Measurements from ENCODE around the gene RBM26.

Gene RBM26

DNA sequence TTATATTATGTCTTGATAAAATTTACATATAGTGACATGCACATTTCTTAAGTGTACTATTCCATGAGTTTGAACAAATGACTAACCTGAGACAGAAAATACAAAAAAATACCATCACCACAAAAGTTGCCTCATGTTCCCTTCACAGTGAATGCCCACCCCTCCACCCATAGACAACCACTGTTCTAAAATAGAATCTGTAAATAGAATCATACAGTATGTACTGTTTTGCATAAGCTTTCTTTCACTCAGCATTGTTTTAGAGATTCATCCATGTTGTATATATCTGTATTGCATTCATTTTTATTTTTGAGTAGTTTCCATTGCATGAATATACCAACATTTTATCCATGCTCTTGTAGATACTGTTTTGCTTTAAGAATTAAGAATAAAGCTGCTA lies 23.3 kb upstream of the RBM26 start:
- TF ChIP-seq, protein P1, sequence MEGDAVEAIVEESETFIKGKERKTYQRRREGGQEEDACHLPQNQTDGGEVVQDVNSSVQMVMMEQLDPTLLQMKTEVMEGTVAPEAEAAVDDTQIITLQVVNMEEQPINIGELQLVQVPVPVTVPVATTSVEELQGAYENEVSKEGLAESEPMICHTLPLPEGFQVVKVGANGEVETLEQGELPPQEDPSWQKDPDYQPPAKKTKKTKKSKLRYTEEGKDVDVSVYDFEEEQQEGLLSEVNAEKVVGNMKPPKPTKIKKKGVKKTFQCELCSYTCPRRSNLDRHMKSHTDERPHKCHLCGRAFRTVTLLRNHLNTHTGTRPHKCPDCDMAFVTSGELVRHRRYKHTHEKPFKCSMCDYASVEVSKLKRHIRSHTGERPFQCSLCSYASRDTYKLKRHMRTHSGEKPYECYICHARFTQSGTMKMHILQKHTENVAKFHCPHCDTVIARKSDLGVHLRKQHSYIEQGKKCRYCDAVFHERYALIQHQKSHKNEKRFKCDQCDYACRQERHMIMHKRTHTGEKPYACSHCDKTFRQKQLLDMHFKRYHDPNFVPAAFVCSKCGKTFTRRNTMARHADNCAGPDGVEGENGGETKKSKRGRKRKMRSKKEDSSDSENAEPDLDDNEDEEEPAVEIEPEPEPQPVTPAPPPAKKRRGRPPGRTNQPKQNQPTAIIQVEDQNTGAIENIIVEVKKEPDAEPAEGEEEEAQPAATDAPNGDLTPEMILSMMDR (IDR thresholded peaks at IDR 0.05; ENCODE audit: unreplicated experiment in 3 of 3), result no peak

DNA sequence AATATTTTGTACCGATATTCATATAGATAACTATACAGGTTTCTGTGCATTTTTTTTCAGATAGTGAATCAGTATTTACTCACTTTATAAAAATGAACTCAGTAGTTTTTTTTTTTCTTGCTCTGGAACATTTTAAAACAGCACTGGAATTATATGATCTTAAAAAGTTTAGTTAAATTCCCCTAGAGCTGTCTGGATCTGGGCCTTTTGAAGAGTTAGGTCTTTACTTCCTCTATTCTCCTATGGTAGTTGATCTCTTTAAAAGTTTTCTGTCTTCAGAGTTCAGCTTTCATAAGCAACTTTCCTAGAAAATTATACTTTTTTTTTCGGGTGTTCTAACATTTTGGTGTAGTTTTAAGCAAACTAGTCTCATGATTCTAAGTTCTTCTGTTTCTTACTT lies 21.8 kb upstream of the RBM26 start:
- Mint-ChIP-seq H3K27ac (no peak overlapping the region), H3K9me3 (peaks cover 4% of the 10 kb centered on the region), H3K4me3 (no peak overlapping the region), H3K27me3 (ENCODE audit: low read depth) (no peaks in the 10 kb centered on the region), H3K36me3 (ENCODE audit: low read depth) (no peaks in the 10 kb centered on the region), H3K4me1 (no peaks in the 10 kb centered on the region)
- TF ChIP-seq, protein P1 (IDR thresholded peaks at IDR 0.05; ENCODE audit: unreplicated experiment in 3 of 3), result no peak

More for the DNA sequence above, 23.3 kb upstream of the RBM26 start:
- H3K36me3 Mint-ChIP-seq (ENCODE audit: low read depth), result no peaks in the 10 kb centered on the region
- no peaks in the 10 kb centered on the region for H3K4me1 Mint-ChIP-seq
- peaks cover 4% of the 10 kb centered on the region for H3K9me3 Mint-ChIP-seq
- no peak overlapping the region for H3K27ac Mint-ChIP-seq
- no peak overlapping the region for H3K4me3 Mint-ChIP-seq
- no peaks in the 10 kb centered on the region for H3K27me3 Mint-ChIP-seq (ENCODE audit: low read depth)

DNA sequence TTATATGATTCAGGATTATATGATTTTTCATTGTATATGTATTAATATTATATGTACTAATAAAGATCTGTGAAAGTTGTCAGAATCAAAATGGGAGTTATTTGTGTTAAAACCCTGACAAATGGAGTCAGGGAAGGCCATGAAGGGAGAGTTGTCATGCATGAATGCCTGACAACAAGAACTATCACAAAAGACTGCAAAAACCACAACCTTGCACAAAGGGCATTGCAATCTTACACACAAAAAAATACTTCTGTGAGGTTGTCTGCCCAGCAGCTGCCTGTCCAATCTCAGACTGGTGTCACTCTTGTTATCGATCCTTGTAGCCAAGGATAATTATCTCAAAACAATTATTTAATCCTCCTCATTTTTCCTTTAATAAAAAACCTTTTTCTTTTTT lies 21.2 kb upstream of the RBM26 start:
- TF ChIP-seq, protein P1 (IDR thresholded peaks at IDR 0.05; ENCODE audit: unreplicated experiment in 3 of 3), result no peak
- H3K36me3 Mint-ChIP-seq (ENCODE audit: low read depth), result no peaks in the 10 kb centered on the region
- no peaks in the 10 kb centered on the region for H3K4me1 Mint-ChIP-seq
- H3K27me3 Mint-ChIP-seq (ENCODE audit: low read depth), result no peaks in the 10 kb centered on the region
- peaks cover 4% of the 10 kb centered on the region for H3K9me3 Mint-ChIP-seq
- no peak overlapping the region for H3K4me3 Mint-ChIP-seq
- no peak overlapping the region for H3K27ac Mint-ChIP-seq

DNA sequence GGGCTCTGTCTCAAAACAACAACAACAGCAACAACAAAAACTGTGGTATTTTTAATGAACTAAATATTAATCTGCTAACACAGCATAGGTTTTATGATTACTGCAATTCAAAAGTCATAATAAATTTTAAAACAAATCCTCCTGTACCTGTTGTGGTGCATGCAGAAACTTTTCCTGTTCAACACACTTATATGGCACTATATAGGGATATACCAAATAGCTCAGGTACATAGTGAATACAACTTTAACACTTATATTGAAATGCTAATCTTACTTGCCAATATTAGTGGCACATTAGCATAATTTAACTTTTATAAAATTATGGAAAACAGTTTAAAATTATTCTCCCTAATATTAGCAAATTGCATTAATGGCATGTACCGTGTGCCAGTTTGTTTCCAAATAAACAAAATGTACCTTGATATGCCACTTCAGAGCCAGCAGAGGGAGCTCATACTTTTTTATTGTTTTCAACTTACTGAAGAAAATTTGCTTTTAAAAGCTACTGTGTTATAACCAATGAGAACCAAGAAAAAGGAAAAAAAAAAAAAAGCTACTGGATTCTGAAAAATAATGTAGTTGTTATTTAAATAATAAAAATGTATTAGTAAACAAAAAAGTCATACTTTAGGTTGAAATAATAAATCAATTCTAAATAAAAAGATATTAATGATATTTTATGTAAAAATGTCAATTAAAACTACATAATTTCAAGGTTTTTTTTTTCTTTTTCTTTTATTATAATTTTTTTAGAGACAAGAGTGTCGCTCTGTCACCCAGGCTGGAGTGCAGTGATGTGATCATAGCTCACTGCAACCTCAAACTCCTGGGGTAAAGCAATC lies 18.0 kb upstream of the RBM26 start:
- no peaks in the 10 kb centered on the region for H3K9me3 Mint-ChIP-seq
- H3K4me3 Mint-ChIP-seq, result no peak overlapping the region
- H3K36me3 Mint-ChIP-seq (ENCODE audit: low read depth), result no peaks in the 10 kb centered on the region
- no peaks in the 10 kb centered on the region for H3K27me3 Mint-ChIP-seq (ENCODE audit: low read depth)
- TF ChIP-seq, protein P1 (IDR thresholded peaks at IDR 0.05; ENCODE audit: unreplicated experiment in 3 of 3), result peak; percentile 62 to 86 (median 74)
- H3K4me1 Mint-ChIP-seq, result no peaks in the 10 kb centered on the region
- H3K27ac Mint-ChIP-seq, result no peak overlapping the region

DNA sequence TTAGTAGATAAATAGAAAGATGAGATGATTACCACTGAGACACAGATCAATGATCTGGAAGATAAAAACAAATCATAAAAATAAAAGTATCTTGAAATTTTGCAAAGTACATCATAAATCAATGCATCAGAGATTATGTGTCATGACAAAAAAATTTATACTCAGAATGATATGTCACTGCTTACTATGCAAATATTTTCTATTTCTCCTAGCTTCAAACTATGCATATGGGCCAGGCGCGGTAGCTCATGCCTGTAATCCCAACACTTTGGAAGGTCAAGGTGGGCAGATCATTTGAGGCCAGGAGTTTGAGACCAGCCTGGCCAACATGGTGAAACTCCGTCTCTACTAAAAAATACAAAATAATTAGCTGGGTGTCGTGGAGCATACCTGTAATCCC lies 17.3 kb upstream of the RBM26 start:
- no peak overlapping the region for H3K4me3 Mint-ChIP-seq

More for the DNA sequence above, 17.3 kb upstream of the RBM26 start:
- Mint-ChIP-seq H3K9me3 (no peaks in the 10 kb centered on the region), H3K4me1 (no peaks in the 10 kb centered on the region), H3K27me3 (ENCODE audit: low read depth) (no peaks in the 10 kb centered on the region), H3K27ac (no peak overlapping the region), H3K36me3 (ENCODE audit: low read depth) (no peaks in the 10 kb centered on the region)
- TF ChIP-seq, protein P1 (IDR thresholded peaks at IDR 0.05; ENCODE audit: unreplicated experiment in 3 of 3), result no peak

Measured in nephron (organoid).